Measurements from ENCODE around the gene GRHL1.

GRHL1 gene

GRCh38 chr2:10034333-10035052, 83.0 kb downstream of the GRHL1 start:
- no peak for DNase-seq (ENCODE audit: low spot score)
- in situ Hi-C loops (cut with MboI; ENCODE audit: low sequenced_read_pairs, unreplicated experiment), result no loop called here
- no peak for TF ChIP-seq CTCF (IDR thresholded peaks at IDR 0.05; ENCODE audit: borderline replicate concordance, control extremely low read depth, extremely low read depth, insufficient read depth, missing control alignments)

GRCh38 chr2:10035053-10035422, 83.5 kb downstream of the GRHL1 start:
- no peak for DNase-seq (ENCODE audit: low spot score)
- TF ChIP-seq CTCF (IDR thresholded peaks at IDR 0.05; ENCODE audit: borderline replicate concordance, control extremely low read depth, extremely low read depth, insufficient read depth, missing control alignments), result no peak
- in situ Hi-C loops (cut with MboI; ENCODE audit: low sequenced_read_pairs, unreplicated experiment), result no loop called here

GRCh38 chr2:10035633-10036032, 84.1 kb downstream of the GRHL1 start:
- no peak for TF ChIP-seq CTCF (IDR thresholded peaks at IDR 0.05; ENCODE audit: borderline replicate concordance, control extremely low read depth, extremely low read depth, insufficient read depth, missing control alignments)
- DNase-seq (ENCODE audit: low spot score), result no peak
- in situ Hi-C loops (cut with MboI; ENCODE audit: low sequenced_read_pairs, unreplicated experiment), result no loop called here

GRCh38 chr2:10036095-10036884, 84.8 kb downstream of the GRHL1 start:
- in situ Hi-C loops (cut with MboI; ENCODE audit: low sequenced_read_pairs, unreplicated experiment), result no loop called here
- no peak for TF ChIP-seq CTCF (IDR thresholded peaks at IDR 0.05; ENCODE audit: borderline replicate concordance, control extremely low read depth, extremely low read depth, insufficient read depth, missing control alignments)
- DNase-seq (ENCODE audit: low spot score), result no peak

- in situ Hi-C loops (cut with MboI; ENCODE audit: low sequenced_read_pairs, unreplicated experiment), result no loop called here
- TF ChIP-seq CTCF (IDR thresholded peaks at IDR 0.05; ENCODE audit: borderline replicate concordance, control extremely low read depth, extremely low read depth, insufficient read depth, missing control alignments), result no peak
- DNase-seq (ENCODE audit: low spot score), result no peak
Measured at GRCh38 chr2:10038123-10038522, 86.6 kb downstream of the GRHL1 start.

GRCh38 chr2:10038716-10039115, 87.2 kb downstream of the GRHL1 start:
- in situ Hi-C loops (cut with MboI; ENCODE audit: low sequenced_read_pairs, unreplicated experiment), result no loop called here
- no peak for TF ChIP-seq CTCF (IDR thresholded peaks at IDR 0.05; ENCODE audit: borderline replicate concordance, control extremely low read depth, extremely low read depth, insufficient read depth, missing control alignments)
- no peak for DNase-seq (ENCODE audit: low spot score)

All from GM13976 (cell line).